Cardiac fibroblast (primary cell): Measurements from ENCODE around the gene LRRC4C.

ENCODE experiments used
- DNase-seq, 2 donors: peaks; one replicate each; pipeline versions ENCODE4 v3.0.0 to v3.0.0-alpha.2; 2010; ENCODE audit warnings: low read depth in 2 of 2
- H3K4me3 ChIP-seq, 2 donors: replicated peaks in 1 of 2; 1 replicate in 1 of 2; 2 replicates in 1 of 2; pipeline ENCODE4 v1.5.1; 2011; ENCODE audit warnings: low read depth in 2 of 2, low read length in 2 of 2, mild to moderate bottlenecking in 2 of 2, moderate library complexity in 1 of 2
- TF ChIP-seq, protein P1 (sequence below): IDR thresholded peaks from one replicate; pipeline ENCODE4 v1.5.1; 2011; ENCODE audit warnings: low read depth, mild to moderate bottlenecking, low read length, inconsistent platforms

LRRC4C gene

DNA sequence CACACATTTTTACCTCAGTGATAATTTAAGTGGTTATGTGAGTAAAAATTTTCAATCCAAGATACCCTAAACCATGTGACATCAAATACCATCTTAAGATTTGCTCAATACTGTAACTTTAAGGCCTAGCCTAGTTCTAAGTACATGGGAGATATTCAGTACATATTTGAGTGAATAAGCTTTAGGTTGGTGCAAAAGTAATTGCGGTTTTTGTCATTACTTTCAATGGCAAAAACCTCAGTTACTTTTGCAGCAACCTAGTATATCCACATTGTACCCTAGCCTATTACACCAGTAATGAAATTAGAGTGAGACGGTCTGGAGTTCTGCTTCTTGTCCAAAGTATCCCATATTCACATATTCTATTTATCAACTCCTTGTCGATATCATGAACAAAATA, 700.1 kb downstream of the LRRC4C start:
- TF ChIP-seq, protein P1, sequence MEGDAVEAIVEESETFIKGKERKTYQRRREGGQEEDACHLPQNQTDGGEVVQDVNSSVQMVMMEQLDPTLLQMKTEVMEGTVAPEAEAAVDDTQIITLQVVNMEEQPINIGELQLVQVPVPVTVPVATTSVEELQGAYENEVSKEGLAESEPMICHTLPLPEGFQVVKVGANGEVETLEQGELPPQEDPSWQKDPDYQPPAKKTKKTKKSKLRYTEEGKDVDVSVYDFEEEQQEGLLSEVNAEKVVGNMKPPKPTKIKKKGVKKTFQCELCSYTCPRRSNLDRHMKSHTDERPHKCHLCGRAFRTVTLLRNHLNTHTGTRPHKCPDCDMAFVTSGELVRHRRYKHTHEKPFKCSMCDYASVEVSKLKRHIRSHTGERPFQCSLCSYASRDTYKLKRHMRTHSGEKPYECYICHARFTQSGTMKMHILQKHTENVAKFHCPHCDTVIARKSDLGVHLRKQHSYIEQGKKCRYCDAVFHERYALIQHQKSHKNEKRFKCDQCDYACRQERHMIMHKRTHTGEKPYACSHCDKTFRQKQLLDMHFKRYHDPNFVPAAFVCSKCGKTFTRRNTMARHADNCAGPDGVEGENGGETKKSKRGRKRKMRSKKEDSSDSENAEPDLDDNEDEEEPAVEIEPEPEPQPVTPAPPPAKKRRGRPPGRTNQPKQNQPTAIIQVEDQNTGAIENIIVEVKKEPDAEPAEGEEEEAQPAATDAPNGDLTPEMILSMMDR, result no peak
- H3K4me3 ChIP-seq, result no peak overlapping the region
- no peak for DNase-seq

DNA sequence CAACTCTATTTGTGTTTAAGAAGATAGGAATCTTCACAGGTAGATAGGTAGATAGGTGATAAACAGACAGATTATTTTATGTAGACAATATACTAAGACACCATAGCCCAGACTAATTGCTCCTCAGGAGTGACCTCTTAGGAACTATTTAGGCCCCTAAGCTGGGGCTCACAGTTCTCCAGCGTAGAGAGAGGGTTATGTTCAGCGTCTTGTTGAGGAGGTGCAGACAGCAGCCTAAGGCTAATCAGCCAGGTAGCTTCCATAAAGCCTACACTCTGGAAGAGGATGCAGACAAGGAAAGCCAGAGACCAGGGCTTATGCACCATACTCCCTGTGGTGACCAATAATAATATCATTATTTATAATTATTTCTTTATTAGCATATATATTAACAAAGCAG, 705.2 kb downstream of the LRRC4C start:
- H3K4me3 ChIP-seq, result no peak overlapping the region
- TF ChIP-seq, protein P1, result no peak
- no peak for DNase-seq

DNA sequence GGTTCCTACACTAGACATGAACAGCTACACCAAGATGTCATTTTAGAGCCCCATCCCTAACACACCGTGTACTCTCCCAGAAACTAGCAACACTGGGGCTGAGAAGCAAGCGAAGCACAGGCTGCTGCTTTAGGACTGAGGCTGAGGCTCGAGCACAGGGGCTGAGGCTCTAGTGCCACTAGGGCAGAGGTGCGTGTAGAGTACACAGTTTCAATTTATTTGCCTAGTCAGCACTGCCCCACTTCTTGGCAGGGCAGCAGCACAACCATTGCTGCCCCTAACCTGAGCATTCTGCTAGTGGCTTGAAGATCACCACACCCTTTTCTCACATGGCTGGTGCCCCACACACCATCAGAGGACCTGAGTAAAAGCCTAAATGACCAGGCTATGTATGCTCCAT, 713.2 kb downstream of the LRRC4C start:
- DNase-seq, result no peak
- H3K4me3 ChIP-seq, result no peak overlapping the region
- TF ChIP-seq, protein P1, result no peak

DNA sequence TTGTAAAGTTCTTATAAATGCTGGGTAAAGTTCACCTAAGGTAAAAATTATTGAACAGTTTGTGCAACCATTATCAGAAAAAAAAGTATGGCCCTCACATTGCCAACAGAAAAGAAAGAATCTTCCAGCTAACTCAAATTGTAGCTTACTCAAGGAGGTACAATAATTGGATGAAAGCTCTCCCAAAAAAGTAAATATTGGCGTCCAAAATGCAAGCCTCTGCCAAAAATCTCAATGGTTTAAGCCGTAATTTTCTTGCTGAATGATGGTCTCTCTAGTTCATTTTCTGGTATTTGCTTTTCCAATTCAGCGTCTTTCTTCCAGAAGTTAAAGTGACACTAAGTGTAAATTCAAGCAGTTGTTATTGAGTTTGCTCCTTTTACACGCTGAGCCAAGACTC, 727.3 kb downstream of the LRRC4C start:
- TF ChIP-seq, protein P1, result no peak
- no peak for DNase-seq
- H3K4me3 ChIP-seq, result no peak overlapping the region

DNA sequence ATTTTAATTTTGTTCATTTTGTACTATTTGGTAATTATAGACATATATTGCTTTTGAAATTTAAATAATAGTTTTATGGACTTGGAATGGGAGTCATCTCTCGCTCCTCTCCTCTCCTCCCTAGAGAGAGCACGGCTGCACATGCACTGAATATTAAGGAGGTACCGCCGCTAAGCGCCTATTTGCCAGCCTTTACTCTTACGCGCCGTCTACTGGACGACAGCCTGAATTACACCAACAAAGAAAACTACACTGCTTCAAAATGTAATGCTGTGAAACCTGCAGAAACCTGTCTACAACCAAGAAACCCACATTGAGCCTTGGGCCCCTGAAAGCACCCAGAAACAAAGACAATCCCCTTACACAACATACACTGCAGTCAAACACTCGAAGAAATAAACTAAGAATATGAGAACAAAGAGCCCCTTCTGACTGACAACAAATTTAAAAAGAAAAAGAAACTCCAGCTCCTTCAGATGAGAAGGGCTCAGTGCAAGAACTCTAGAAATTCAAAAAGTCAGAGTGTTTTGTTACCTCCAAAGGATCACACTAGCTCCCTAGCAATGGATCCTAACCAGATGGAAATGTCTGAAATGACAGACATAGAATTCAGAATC, 737.2 kb downstream of the LRRC4C start:
- TF ChIP-seq, protein P1, result peak; percentile 54
- no peak overlapping the region for H3K4me3 ChIP-seq
- DNase-seq, result peak; percentile 10 to 27

DNA sequence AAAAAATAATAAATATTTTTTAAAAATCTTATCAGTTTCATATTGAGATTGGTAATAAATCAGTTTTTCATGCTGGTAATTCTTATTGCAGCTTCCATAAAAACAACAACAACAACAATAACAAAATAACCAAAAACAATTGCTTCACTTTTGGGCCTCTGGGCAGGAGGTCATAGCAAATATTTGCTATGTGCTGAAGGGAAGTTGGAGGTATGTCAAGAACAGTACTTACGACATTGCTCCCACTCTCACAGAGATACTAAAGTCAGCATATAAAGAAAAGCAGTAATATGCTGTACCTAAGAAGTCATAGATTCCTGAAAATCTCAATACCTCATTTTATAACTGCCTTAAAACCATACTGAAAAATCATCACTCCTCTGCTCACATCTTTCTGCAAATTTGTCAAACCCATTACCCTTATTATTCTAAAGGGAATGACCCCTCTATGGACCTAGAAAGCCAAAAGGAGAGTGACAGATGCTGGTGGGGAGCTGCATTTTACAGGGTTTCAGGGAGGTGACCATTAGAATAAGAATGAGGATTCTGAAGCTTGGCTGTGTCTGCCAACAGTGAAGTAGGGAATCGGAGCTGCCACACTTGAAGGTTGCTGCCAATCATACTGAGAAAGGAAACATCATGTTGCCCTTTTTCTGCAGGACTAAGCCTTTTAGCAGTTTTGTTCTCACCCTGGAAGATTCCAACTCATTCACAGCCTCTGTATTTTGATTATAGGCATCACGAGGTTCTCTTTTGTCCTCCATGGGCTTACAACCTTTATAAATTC, 742.9 kb downstream of the LRRC4C start:
- no peak overlapping the region for H3K4me3 ChIP-seq
- TF ChIP-seq, protein P1, result no peak

DNA sequence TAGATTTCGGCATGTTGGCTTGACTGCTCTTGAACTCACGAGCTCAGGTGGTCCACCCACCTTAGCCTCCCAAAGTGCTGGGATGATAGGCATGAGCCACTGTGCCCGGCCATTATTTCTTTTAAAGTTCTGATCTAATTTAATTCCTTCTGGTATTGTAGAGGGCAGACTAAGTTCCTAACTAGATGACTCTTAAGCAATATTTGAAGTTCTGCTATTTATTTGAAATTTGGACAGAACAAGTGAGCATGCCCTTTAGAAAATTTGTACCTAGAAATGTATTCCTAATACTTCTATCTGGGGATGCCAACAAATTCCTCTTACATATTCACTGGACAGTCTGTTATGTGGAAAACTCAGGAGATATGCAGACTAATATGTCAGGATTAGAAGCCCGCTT, 746.4 kb downstream of the LRRC4C start:
- no peak for DNase-seq

More for the DNA sequence above, 742.9 kb downstream of the LRRC4C start:
- DNase-seq, result no peak

More for the DNA sequence above, 746.4 kb downstream of the LRRC4C start:
- TF ChIP-seq, protein P1, result no peak
- H3K4me3 ChIP-seq, result no peak overlapping the region
